Activated naive CD8-positive, alpha-beta T cell treated with anti-CD3 and anti-CD28 coated beads, Interleukin-2, amount 10 ng/mL, durations not matched to agents 7 days and 5 days (primary cell): ENCODE results near the gene IL22. TPM values are rescaled to one million over a fixed set of nuclear protein-coding genes. Genes with fewer than 3 reads are reported as not detected.
A peak's percentile ranks its signal among the peaks of the same experiment; 100 is the strongest.
"Not testable (repeated sequence)": the region's sequence is repeated elsewhere in the genome, so short reads cannot be mapped to it uniquely, and the experiment has no call there.

ENCODE experiments used
- ATAC-seq: fragments of 150-1000 bp; cut with Tn5 transposase; one replicate; pipeline ENCODE4 v1.10.0; 2021; ENCODE audit warnings: low read depth, moderate library complexity
- POLR2A ChIA-PET: fragments of 350-600 bp; sonication (Branson Sonifier 250); formaldehyde crosslinking; loops from one replicate; lab custom pipeline; 2021; ENCODE audit warnings: antibody characterized with exemption; lab: Charles Lee
- DNase-seq: peaks from one replicate; pipeline ENCODE4 v3.0.0; 2021
- H3K27ac Mint-ChIP-seq: one replicate; pipeline ENCODE4 v1.8.0; 2022; ENCODE audit warnings: mild to moderate bottlenecking, mixed read lengths
- H3K27me3 Mint-ChIP-seq: one replicate; pipeline ENCODE4 v1.8.0; 2022; ENCODE audit warnings: mild to moderate bottlenecking, moderate library complexity, mixed read lengths
- H3K36me3 Mint-ChIP-seq: one replicate; pipeline ENCODE4 v1.8.0; 2021; ENCODE audit warnings: mild to moderate bottlenecking, mixed read lengths
- H3K4me1 Mint-ChIP-seq: one replicate; pipeline ENCODE4 v1.8.0; 2021; ENCODE audit warnings: mixed read lengths
- H3K4me3 Mint-ChIP-seq: one replicate; pipeline ENCODE4 v1.8.0; 2022; ENCODE audit warnings: mild to moderate bottlenecking, moderate library complexity, mixed read lengths
- H3K9me3 Mint-ChIP-seq: one replicate; pipeline ENCODE4 v1.8.0; 2021; ENCODE audit warnings: mixed read lengths
- total RNA-seq, 2 experiments: library from RNA; stranded (reverse); gene quantifications; one replicate each; pipeline ENCODE4 v1.2.3, GENCODE V29; 2021

IL22 gene
- total RNA-seq, 2 experiments from 2014 or later: not detected

DNA sequence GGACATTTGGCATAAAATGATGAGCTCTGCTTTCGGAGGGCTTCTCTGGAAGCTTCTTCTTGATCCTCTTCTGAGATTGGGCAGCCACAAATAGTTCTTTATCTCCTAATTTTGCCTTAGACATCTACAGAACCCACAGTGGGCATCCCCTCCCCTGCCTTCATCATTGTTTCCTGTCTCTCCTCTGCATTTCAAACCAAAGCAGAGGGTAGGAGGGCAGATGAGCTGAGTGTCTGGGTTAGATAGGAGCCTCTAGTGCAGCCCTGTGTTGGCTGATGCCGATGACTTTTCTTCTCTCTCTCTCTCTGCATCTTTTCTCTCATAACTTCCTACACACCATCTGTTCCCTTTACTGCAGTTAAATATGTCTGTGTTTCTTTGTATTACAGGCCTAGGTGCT lies 19.3 kb downstream of the IL22 start:
- POLR2A ChIA-PET: no interaction called here
- H3K36me3 Mint-ChIP-seq: peaks cover 7% of the 10 kb centered on the region
- no peak overlapping the region for H3K4me3 Mint-ChIP-seq
- H3K27me3 Mint-ChIP-seq: no peaks in the 10 kb centered on the region
- peaks cover 5% of the 10 kb centered on the region for H3K9me3 Mint-ChIP-seq
- ATAC-seq: no peak
- DNase-seq: no peak
- peaks cover 31% of the 10 kb centered on the region for H3K4me1 Mint-ChIP-seq
- H3K27ac Mint-ChIP-seq: no peak overlapping the region

DNA sequence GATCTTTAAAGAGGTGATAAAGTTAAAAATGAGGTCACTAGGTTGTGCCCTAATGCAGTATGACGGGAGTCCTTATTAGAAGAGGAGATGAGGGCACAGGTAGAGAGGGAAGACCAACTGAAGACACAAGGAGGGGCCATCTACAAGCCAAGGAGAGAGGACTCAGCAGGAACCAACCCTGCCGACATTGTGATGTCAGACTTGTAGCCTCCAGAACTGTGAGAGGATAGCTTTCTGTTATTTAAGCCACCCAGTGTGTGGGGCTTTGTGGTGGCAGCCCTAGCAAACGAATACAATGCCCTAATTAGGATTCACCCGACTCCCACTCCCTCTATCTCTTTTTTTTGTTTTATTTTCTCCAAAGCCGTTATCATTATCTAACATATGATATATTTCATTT lies 19.9 kb downstream of the IL22 start:
- H3K27me3 Mint-ChIP-seq: no peaks in the 10 kb centered on the region
- H3K36me3 Mint-ChIP-seq: peaks cover 7% of the 10 kb centered on the region
- peaks cover 30% of the 10 kb centered on the region for H3K4me1 Mint-ChIP-seq
- peaks cover 5% of the 10 kb centered on the region for H3K9me3 Mint-ChIP-seq
- DNase-seq (no peak), ATAC-seq (no peak)
- POLR2A ChIA-PET: no interaction called here
- H3K4me3 Mint-ChIP-seq: no peak overlapping the region
- H3K27ac Mint-ChIP-seq: no peak overlapping the region

DNA sequence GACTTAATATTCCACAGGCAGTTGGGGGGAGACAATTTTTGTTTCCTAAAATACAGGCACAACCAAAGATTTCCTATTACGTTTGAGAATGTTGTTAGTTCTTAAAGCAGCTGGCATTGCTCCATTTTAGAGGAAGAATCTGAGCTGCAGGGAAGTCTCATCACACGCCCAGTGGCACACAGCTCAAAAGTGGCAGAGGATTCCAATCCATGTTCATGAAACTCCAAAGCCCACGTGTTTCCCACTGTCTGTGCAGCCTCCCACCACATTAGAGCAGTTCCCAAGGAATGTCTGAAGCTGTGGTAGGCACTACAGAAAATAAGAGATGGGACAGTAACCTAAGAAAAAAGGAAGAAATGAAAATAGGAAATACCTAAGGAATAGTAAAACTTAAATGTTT lies 21.7 kb downstream of the IL22 start:
- no peak for DNase-seq
- peaks cover 5% of the 10 kb centered on the region for H3K9me3 Mint-ChIP-seq
- POLR2A ChIA-PET: interaction anchor here (1.2 kb wide), 1 partner anchor 9 kb away, joined by 3 read pairs; no protein-coding TSS in a partner anchor
- no peak overlapping the region for H3K4me3 Mint-ChIP-seq
- H3K4me1 Mint-ChIP-seq: peaks cover 20% of the 10 kb centered on the region
- H3K27me3 Mint-ChIP-seq: no peaks in the 10 kb centered on the region
- H3K27ac Mint-ChIP-seq: no peak overlapping the region
- peaks cover 3% of the 10 kb centered on the region for H3K36me3 Mint-ChIP-seq
- ATAC-seq: no peak

DNA sequence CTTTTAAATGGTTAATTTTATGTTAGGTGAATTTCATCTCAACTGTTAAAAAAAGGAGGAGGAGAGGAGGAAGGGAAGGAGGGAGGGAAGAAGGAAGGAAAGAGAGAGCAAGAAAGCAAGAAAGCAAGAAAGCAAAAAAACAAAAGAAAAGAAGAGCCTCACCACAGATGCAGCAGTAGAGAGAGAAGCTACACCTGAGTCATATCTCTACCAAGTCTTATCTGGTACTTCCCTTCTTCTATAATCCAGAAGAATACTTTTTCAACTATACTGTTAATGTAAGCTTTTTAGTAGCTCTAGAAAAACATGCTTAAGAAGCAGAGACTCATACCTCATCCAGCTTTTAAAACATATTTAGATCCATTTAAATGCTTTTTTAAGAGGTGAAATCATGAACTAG lies 22.2 kb downstream of the IL22 start:
- Mint-ChIP-seq H3K4me1 (peaks cover 19% of the 10 kb centered on the region), H3K27ac (no peak overlapping the region), H3K4me3 (no peak overlapping the region), H3K9me3 (peaks cover 5% of the 10 kb centered on the region), H3K27me3 (no peaks in the 10 kb centered on the region), H3K36me3 (peaks cover 3% of the 10 kb centered on the region)
- POLR2A ChIA-PET: interaction anchor here (1.2 kb wide), 1 partner anchor 10 kb away, joined by 3 read pairs; no protein-coding TSS in a partner anchor
- no peak for DNase-seq
- ATAC-seq: no peak

DNA sequence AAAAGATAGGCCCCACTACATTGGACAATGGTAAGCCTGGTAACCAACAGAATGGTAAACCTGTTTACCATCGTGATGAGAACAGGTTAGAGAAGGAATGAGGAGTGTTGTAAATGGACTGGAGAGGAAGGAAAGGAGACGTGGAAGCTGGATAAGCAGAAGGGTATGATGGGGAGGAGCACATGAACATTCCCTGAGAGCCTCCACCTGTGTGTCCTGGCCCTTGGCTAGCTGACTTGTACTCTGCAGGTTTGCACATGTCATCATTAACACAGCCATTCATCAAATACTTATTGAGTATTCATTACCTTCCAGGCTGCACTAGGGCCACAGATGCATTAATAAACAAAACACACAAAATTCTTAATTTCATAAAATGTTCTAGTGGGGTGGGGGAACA lies 23.4 kb downstream of the IL22 start:
- Mint-ChIP-seq H3K9me3 (peaks cover 2% of the 10 kb centered on the region), H3K36me3 (no peaks in the 10 kb centered on the region), H3K4me1 (peaks cover 21% of the 10 kb centered on the region), H3K27me3 (no peaks in the 10 kb centered on the region), H3K27ac (no peak overlapping the region), H3K4me3 (no peak overlapping the region)
- DNase-seq (no peak), ATAC-seq (no peak)
- POLR2A ChIA-PET: no interaction called here

DNA sequence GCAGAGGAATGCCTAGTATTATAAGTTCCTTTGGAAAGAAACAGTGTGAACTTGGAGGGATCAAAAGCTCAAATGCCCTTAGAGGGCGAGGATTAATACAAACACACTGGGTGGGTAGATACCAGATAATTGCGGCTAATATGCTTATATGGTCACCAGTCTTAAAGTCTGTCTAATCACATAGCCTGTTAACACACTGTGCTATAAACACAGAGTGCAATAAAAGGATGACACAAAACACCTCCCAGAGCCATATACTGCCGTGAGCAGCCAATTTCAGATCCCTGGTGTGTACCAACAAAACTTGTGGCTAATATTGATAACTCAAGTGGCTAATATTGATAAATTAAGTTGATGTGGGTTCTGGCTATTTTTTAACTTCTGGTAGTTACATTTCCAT lies 26.0 kb downstream of the IL22 start:
- Mint-ChIP-seq H3K27me3 (peaks cover 2% of the 10 kb centered on the region), H3K4me1 (peaks cover 26% of the 10 kb centered on the region), H3K27ac (no peak overlapping the region), H3K4me3 (no peak overlapping the region), H3K9me3 (no peaks in the 10 kb centered on the region), H3K36me3 (no peaks in the 10 kb centered on the region)
- no peak for DNase-seq
- POLR2A ChIA-PET: no interaction called here
- ATAC-seq: no peak

DNA sequence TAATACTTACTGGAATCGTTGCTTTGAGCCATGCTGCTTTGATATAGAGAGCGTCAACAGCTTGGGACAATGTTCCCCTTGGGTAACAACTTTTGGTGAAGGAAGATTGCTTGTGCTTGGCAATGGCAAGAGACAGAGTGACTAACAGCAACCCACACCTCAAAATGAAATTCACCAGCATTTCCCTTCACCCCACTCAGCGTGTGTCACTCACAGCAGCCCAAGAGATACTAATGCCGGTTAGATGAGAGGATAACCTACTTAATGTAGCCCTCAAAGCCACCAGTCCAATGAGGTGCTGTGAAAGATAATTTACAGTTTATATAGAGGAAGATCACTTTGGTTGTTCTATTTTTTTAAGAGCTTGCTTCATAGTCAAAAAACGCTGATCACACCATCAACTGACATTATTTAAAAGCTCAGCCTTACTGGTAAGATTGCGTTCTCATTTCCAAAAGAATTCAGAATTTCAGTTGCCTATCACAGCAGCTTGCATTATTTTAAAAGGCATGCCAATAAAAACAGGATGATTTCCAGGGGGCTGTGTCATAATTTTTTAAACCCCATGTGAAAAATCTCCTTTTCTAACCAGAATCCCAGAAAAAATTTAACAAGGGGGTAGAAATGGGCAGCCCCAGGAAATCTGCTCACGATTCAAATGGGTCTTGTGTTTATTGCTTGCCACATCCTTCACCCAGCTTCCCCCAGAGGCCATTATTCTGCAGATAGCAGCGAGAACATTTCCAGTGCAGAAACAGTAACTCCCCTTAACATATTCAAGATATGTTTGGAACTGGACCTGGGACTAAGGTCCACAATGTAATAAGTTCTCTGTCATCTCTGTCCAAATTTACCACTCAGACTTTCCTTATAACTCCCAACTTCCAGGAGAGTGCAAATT lies 27.6 kb downstream of the IL22 start, which contains the start of gene IL26:
Gene IL26 (minus strand): TSS at position 235 of the 901 bp plus-strand sequence. CDS start 54 bp downstream, at position 181.
- Mint-ChIP-seq H3K4me3 (no peak within 1 kb of the TSS), H3K36me3 (no peaks in the 10 kb centered on the region), H3K27me3 (peaks cover 2% of the 10 kb centered on the region), H3K27ac (no peak within 1 kb of the TSS), H3K9me3 (no peaks in the 10 kb centered on the region), H3K4me1 (peaks cover 24% of the 10 kb centered on the region)
- ATAC-seq (no peak), DNase-seq (no peak)
- POLR2A ChIA-PET: no interaction called here

DNA sequence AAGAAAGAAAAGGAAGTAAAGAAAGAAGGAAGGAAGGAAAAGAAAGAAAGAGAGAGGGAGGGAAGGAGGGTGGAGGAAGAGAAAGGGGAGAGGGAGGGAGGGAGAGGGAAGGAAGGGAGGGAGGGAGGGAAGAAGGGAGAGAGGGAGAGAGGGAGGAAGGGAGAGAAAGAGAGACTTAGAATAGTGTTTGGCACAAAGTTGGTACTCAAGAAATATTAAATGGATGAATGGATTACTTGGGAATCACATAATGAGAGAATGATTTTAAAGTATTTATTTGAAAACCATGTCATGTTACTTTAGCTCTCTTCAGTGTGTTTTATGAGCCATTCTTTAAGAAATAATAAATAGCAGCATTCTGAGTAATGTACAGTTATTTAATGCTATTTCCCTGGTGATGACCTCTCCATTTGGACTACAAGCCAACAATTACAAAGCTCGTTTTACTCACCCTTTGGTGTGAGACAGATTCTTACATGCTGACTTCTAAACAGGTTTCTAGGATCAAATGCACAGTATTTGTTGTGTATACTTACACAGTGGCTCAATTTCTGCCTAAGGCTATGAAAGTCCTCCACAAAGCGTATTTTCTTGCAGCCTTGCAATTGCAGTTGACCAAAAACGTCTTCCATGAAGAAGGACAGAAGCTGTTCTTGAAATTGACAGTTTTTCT lies 28.7 kb downstream of the IL22 start:
- Mint-ChIP-seq H3K4me3 (no peak overlapping the region), H3K9me3 (no peaks in the 10 kb centered on the region), H3K27me3 (peaks cover 2% of the 10 kb centered on the region), H3K27ac (no peak overlapping the region), H3K4me1 (peaks cover 23% of the 10 kb centered on the region), H3K36me3 (no peaks in the 10 kb centered on the region)
- POLR2A ChIA-PET: no interaction called here
- DNase-seq (no peak), ATAC-seq (no peak)

DNA sequence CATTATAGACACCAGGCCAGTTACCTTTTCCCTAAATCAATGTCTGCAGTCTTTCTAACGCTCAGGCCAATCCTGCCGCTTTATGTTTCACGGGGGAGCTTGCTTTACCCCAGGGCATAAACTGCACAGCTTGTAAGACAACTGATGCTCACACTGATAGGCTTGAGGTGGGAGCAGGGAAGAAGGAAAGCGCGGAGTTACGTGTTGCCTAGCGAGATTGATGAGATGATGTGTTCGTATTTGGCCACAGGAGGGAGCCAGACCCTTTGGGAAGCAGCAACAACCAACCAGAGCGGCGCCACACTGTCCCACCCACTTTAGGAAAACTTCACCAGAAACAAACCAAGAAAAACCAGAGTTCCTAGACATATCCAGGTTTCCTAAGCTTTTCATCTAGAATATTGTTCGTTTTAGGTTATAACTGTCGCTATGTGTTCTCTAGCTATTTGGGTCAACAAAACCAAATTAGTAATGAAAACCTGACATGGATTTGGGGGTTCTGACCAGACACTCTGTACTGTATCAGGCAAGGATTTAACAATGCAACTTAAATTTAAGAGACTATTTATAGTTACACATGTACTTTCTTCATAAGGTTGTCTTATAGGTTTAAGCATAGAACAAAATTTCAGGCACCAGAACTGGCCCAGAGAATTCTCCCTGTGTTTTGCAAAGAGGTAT lies 30.2 kb downstream of the IL22 start:
- Mint-ChIP-seq H3K27me3 (peaks cover 3% of the 10 kb centered on the region), H3K4me1 (peaks cover 23% of the 10 kb centered on the region), H3K36me3 (peaks cover 3% of the 10 kb centered on the region), H3K9me3 (no peaks in the 10 kb centered on the region), H3K27ac (no peak overlapping the region), H3K4me3 (peak overlapping the region; percentile 77)
- DNase-seq (peak; percentile 59), ATAC-seq (peak; percentile 94)
- POLR2A ChIA-PET: interaction anchor here (0.5 to 1.3 kb wide), 3 partner anchors 13 to 424 kb away, joined by 3 to 4 read pairs (median 4); no protein-coding TSS in a partner anchor

DNA sequence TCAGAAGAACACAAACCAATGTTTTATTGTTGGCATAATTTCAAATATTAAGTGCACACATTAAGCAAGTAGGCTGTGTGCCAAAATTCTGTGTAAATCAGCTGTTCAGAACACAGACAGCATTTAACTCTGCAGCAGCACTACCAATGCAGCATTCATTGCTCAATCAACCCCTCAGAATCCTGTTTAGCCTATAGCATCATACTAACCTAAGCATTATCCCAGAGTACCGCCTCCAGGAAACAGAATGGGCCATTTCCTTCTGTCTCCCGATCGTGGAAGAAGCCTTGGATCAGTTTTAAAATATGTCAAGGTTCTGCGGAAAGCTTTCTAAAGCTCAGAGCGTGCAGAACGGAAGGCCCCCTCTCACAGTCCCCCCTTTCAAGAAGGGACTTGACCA lies 31.1 kb downstream of the IL22 start:
- H3K4me1 Mint-ChIP-seq: peaks cover 23% of the 10 kb centered on the region
- H3K4me3 Mint-ChIP-seq: no peak overlapping the region

DNA sequence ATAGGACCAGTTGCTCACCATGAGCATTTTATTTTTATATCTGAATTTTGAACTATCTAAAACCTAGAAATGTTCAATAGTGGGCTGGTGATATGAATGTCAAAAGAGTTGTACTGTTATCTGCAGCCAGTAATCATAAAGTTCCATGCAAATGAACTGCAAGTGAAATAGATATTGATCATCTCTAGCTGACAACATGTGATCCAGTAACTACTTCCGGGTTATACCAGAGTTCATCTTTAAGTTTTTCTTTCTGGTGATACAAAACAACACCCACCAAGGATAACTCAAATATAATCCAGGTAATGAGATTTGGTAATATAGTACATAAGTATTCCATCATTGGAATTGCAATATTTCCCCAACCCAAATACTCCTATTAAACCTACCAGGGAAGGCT lies 31.9 kb downstream of the IL22 start:
- ATAC-seq: no peak
- Mint-ChIP-seq H3K4me1 (peaks cover 22% of the 10 kb centered on the region), H3K27me3 (peaks cover 6% of the 10 kb centered on the region), H3K9me3 (no peaks in the 10 kb centered on the region), H3K36me3 (peaks cover 3% of the 10 kb centered on the region), H3K4me3 (no peak overlapping the region), H3K27ac (no peak overlapping the region)
- DNase-seq: no peak
- POLR2A ChIA-PET: no interaction called here

More for the DNA sequence above, 31.1 kb downstream of the IL22 start:
- H3K36me3 Mint-ChIP-seq: peaks cover 3% of the 10 kb centered on the region
- no peaks in the 10 kb centered on the region for H3K9me3 Mint-ChIP-seq
- no peak overlapping the region for H3K27ac Mint-ChIP-seq
- H3K27me3 Mint-ChIP-seq: peaks cover 6% of the 10 kb centered on the region
- POLR2A ChIA-PET: interaction anchor here (0.5 kb wide), 1 partner anchor 425 kb away, joined by 4 read pairs; no protein-coding TSS in a partner anchor
- DNase-seq: no peak
- ATAC-seq: no peak

DNA sequence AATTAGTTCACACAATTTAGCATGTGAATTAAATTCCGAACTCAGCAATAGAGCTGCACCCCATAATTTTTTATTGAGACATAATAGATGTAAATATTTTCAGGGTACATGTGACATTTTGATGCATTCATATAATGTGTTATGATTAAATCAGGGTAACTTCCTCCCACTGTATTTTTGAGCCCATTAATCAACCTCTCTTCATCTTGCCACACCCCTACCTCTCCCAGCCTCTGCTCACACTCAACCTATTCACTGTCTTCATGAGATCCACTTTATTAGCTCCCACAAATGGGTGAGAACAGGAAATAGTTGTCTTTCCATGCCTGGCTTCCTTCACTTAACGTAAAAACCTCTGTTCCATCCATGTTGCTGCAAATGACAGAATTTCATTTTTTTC lies 42.5 kb downstream of the IL22 start:
- Mint-ChIP-seq H3K4me3 (no peak overlapping the region), H3K27ac (no peak overlapping the region), H3K4me1 (peaks cover 9% of the 10 kb centered on the region), H3K9me3 (peaks cover 4% of the 10 kb centered on the region), H3K36me3 (peaks cover 15% of the 10 kb centered on the region), H3K27me3 (peaks cover 3% of the 10 kb centered on the region)
- POLR2A ChIA-PET: no interaction called here
- no peak for DNase-seq
- ATAC-seq: no peak

DNA sequence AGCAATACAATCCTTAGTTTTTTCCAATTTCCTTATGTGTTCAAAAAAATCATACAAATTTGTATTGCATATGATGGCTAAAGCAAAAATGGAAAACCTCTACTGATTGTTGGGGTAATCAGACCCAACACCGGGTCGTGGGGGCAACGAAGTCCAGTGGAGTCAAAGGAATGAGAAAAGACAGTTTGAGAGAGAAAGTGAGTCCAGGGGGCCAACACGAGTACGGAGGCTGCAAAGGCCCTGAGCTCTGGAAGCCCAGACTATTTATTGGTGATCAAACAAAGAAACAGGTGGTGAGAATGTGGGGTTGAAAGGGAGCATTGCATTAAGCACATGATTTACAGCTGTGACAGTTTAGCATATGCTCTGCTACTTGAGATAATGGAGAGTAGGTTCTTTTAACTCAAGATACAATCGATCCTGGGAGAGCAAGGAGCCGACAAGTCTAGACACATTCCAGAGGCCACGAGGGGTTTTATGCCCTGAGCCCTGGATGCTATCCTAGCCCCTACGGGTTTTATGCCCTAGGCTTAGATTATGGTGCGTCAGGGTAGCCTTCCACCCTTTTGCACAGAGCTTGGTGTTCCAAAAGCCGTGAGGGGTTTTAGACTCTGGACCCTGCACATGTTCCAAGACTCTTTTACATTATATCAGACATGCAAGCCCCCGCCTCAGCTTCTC lies 44.2 kb downstream of the IL22 start:
- H3K4me3 Mint-ChIP-seq, H3K4me1 Mint-ChIP-seq, H3K9me3 Mint-ChIP-seq, POLR2A ChIA-PET, ATAC-seq, H3K27me3 Mint-ChIP-seq, DNase-seq, H3K27ac Mint-ChIP-seq: not testable (repeated sequence)
- H3K36me3 Mint-ChIP-seq: peaks cover 15% of the 10 kb centered on the region
